ELF-1 (cell line): ENCODE data around the gene TPK1.

Source experiments
- DNase-seq: peaks from one replicate; pipeline ENCODE4 v3.0.0-alpha.2; 2016; ENCODE audit warnings: low read depth, low spot score

Gene TPK1

GRCh38 chr7:144835652-144836544, at the start of gene TPK1:
TSS of gene TPK1 (minus strand) at chr7:144836053. CDS start at chr7:144835602, 451 bp downstream.
- DNase-seq = peak; percentile 97

GRCh38 chr7:144885478-144885877, 49.6 kb upstream of the TPK1 start:
- no peak for DNase-seq

- peak; percentile 7 for DNase-seq
Observed at GRCh38 chr7:144884896-144885295, 49.0 kb upstream of the TPK1 start.

GRCh38 chr7:144873316-144873845, 37.5 kb upstream of the TPK1 start:
- no peak for DNase-seq

GRCh38 chr7:144869082-144869481, 33.2 kb upstream of the TPK1 start:
- DNase-seq = no peak

- DNase-seq = no peak
Observed at GRCh38 chr7:144866189-144866588, 30.3 kb upstream of the TPK1 start.

GRCh38 chr7:144863320-144863647, 27.4 kb upstream of the TPK1 start:
- no peak for DNase-seq

- DNase-seq = no peak
Observed at GRCh38 chr7:144862612-144863319, 26.9 kb upstream of the TPK1 start.

- no peak for DNase-seq
Observed at GRCh38 chr7:144859739-144860138, 23.9 kb upstream of the TPK1 start.

GRCh38 chr7:144857463-144857862, 21.6 kb upstream of the TPK1 start:
- DNase-seq = no peak

GRCh38 chr7:144854839-144855424, 19.1 kb upstream of the TPK1 start:
- DNase-seq = no peak

GRCh38 chr7:144853542-144853941, 17.7 kb upstream of the TPK1 start:
- DNase-seq = no peak

GRCh38 chr7:144848078-144848477, 12.2 kb upstream of the TPK1 start:
- DNase-seq = no peak

- peak; percentile 23 for DNase-seq
Observed at GRCh38 chr7:144842377-144842851, 6.6 kb upstream of the TPK1 start.

GRCh38 chr7:144836545-144836842, 641 bp upstream of the TPK1 start:
- DNase-seq = no peak

GRCh38 chr7:144835155-144835611, 670 bp downstream of the TPK1 start:
- DNase-seq = peak; percentile 64

GRCh38 chr7:144834641-144835144, 1.2 kb downstream of the TPK1 start:
- peak; percentile 23 for DNase-seq

- DNase-seq = no peak
Observed at GRCh38 chr7:144830811-144831210, 5.0 kb downstream of the TPK1 start.

GRCh38 chr7:144830024-144830785, 5.6 kb downstream of the TPK1 start:
- no peak for DNase-seq

- DNase-seq = no peak
Observed at GRCh38 chr7:144827621-144828020, 8.2 kb downstream of the TPK1 start.

- no peak for DNase-seq
Observed at GRCh38 chr7:144826208-144826607, 9.6 kb downstream of the TPK1 start.
